Naive B cell (primary cell): Measurements from ENCODE around the gene GPR3. TPM values are rescaled to one million over a fixed set of nuclear protein-coding genes. Genes with fewer than 3 reads are reported as not detected.
"Not testable (repeated sequence)": the region's sequence is repeated elsewhere in the genome, so short reads cannot be mapped to it uniquely, and the experiment has no call there.

Experiments
- ATAC-seq, 2 donors: fragments of 150-1000 bp; cut with Tn5 transposase; 2 replicates each; pipeline ENCODE4 v1.10.0; 2021; ENCODE audit warnings: low read depth in 2 of 2, mild to moderate bottlenecking in 2 of 2, moderate library complexity in 2 of 2
- DNase-seq: peaks from one replicate; pipeline ENCODE4 v3.0.0; 2022
- H3K27ac Mint-ChIP-seq, 6 donors: one replicate each; pipeline ENCODE4 v1.8.0; 2020 to 2022; ENCODE audit warnings: mild to moderate bottlenecking in 6 of 6, mixed read lengths in 6 of 6, moderate library complexity in 5 of 6, inconsistent platforms in 2 of 6
- H3K27me3 Mint-ChIP-seq, 3 donors: one replicate each; pipeline ENCODE4 v1.8.0; 2021 to 2022; ENCODE audit warnings: mixed read lengths in 3 of 3, mild to moderate bottlenecking in 1 of 3
- H3K36me3 Mint-ChIP-seq, 2 donors: one replicate each; pipeline ENCODE4 v1.8.0; 2020 to 2022; ENCODE audit warnings: mixed read lengths in 2 of 2, inconsistent platforms in 1 of 2, mild to moderate bottlenecking in 1 of 2
- H3K4me1 Mint-ChIP-seq, 3 donors: one replicate each; pipeline ENCODE4 v1.8.0; 2020 to 2022; ENCODE audit warnings: mixed read lengths in 3 of 3, inconsistent platforms in 1 of 3, mild to moderate bottlenecking in 1 of 3, moderate library complexity in 1 of 3
- H3K4me3 Mint-ChIP-seq, 8 donors: one replicate each; pipeline ENCODE4 v1.8.0; 2020 to 2022; ENCODE audit warnings: mild to moderate bottlenecking in 8 of 8, mixed read lengths in 8 of 8, moderate library complexity in 8 of 8, inconsistent platforms in 2 of 8
- H3K9me3 Mint-ChIP-seq, 7 donors: one replicate each; pipeline ENCODE4 v1.8.0; 2020 to 2022; ENCODE audit warnings: mixed read lengths in 7 of 7, mild to moderate bottlenecking in 5 of 7, inconsistent platforms in 2 of 7, moderate library complexity in 1 of 7
- polyA plus RNA-seq, 6 donors: library from polyadenylated mRNA; unstranded; fragments of 300-500 nt; fragmentation: Illumina TruSeq; gene quantifications; one replicate each; pipeline ENCODE4 v1.2.3, GENCODE V29; 2021; ENCODE audit warnings: low read depth in 6 of 6

The GPR3 gene
- polyA plus RNA-seq, 6 donors from 2014 or later, result 0.12 to 0.64 (median 0.35) TPM; not detected in 2

GRCh38 chr1:27377760-27378495 is 14.5 kb upstream of the GPR3 start:
- DNase-seq (no peak), ATAC-seq (no peak)
- no peaks in the 10 kb centered on the region for H3K9me3 Mint-ChIP-seq
- peak overlapping the region in 2 of 6 donors; percentile 74 to 80 for H3K27ac Mint-ChIP-seq
- no peaks in the 10 kb centered on the region for H3K27me3 Mint-ChIP-seq
- peaks cover 14 to 17% (median 14%) of the 10 kb centered on the region in 3 donors for H3K4me1 Mint-ChIP-seq
- no peak overlapping the region for H3K4me3 Mint-ChIP-seq
- no peaks in the 10 kb centered on the region for H3K36me3 Mint-ChIP-seq

- H3K36me3 Mint-ChIP-seq, result no peaks in the 10 kb centered on the region
- H3K9me3 Mint-ChIP-seq, result no peaks in the 10 kb centered on the region
- H3K27me3 Mint-ChIP-seq, result peaks cover 0 to 5% (median 0%) of the 10 kb centered on the region in 3 donors
- no peak overlapping the region for H3K4me3 Mint-ChIP-seq
- H3K27ac Mint-ChIP-seq, result no peak overlapping the region
- ATAC-seq (no peak), DNase-seq (no peak)
- H3K4me1 Mint-ChIP-seq, result peaks cover 10 to 18% (median 17%) of the 10 kb centered on the region in 3 donors
Measured at GRCh38 chr1:27379564-27380122, 12.8 kb upstream of the GPR3 start.

- Mint-ChIP-seq H3K27me3 (peaks cover 0 to 5% (median 0%) of the 10 kb centered on the region in 3 donors), H3K27ac (no peak overlapping the region), H3K9me3 (no peaks in the 10 kb centered on the region), H3K36me3 (no peaks in the 10 kb centered on the region), H3K4me1 (peaks cover 8 to 18% (median 16%) of the 10 kb centered on the region in 3 donors), H3K4me3 (no peak overlapping the region)
- DNase-seq (no peak), ATAC-seq (no peak)
Measured at GRCh38 chr1:27380224-27380623, 12.2 kb upstream of the GPR3 start.

GRCh38 chr1:27380766-27381733 is 11.4 kb upstream of the GPR3 start:
- ATAC-seq (no peak), DNase-seq (no peak)
- H3K4me3 Mint-ChIP-seq, result no peak overlapping the region
- no peaks in the 10 kb centered on the region for H3K36me3 Mint-ChIP-seq
- peaks cover 0 to 5% (median 0%) of the 10 kb centered on the region in 3 donors for H3K27me3 Mint-ChIP-seq
- H3K27ac Mint-ChIP-seq, result no peak overlapping the region
- peaks cover 8 to 18% (median 12%) of the 10 kb centered on the region in 3 donors for H3K4me1 Mint-ChIP-seq
- no peaks in the 10 kb centered on the region for H3K9me3 Mint-ChIP-seq

GRCh38 chr1:27381969-27382762 is 10.3 kb upstream of the GPR3 start:
- Mint-ChIP-seq H3K4me1 (peaks cover 8 to 18% (median 12%) of the 10 kb centered on the region in 3 donors), H3K9me3 (no peaks in the 10 kb centered on the region), H3K27ac (peak overlapping the region in 2 of 6 donors; percentile 8 to 89), H3K4me3 (no peak overlapping the region), H3K27me3 (peaks cover 0 to 5% (median 5%) of the 10 kb centered on the region in 3 donors), H3K36me3 (no peaks in the 10 kb centered on the region)
- peak; percentile 29 for DNase-seq
- peak; percentile 95 to 97 for ATAC-seq

- DNase-seq (no peak), ATAC-seq (peak; percentile 31 to 37)
- H3K9me3 Mint-ChIP-seq, result no peaks in the 10 kb centered on the region
- H3K36me3 Mint-ChIP-seq, result no peaks in the 10 kb centered on the region
- peaks cover 8 to 18% (median 12%) of the 10 kb centered on the region in 3 donors for H3K4me1 Mint-ChIP-seq
- peak within 1 kb of the TSS in 2 of 6 donors; percentile 57 to 89 for H3K27ac Mint-ChIP-seq
- peaks cover 0 to 6% (median 5%) of the 10 kb centered on the region in 3 donors for H3K27me3 Mint-ChIP-seq
- peak within 1 kb of the TSS in 4 of 8 donors; percentile 24 to 66 (median 33) for H3K4me3 Mint-ChIP-seq
Measured at GRCh38 chr1:27383039-27383605, 9.3 kb upstream of the GPR3 start, which contains the start of gene CD164L2. CD164L2 (minus strand) TSS chr1:27383333; CDS start chr1:27383239, 94 bp downstream.

GRCh38 chr1:27383661-27384060 is 8.8 kb upstream of the GPR3 start:
- peaks cover 13 to 21% (median 16%) of the 10 kb centered on the region in 3 donors for H3K4me1 Mint-ChIP-seq
- no peaks in the 10 kb centered on the region for H3K36me3 Mint-ChIP-seq
- peaks cover 0 to 8% (median 6%) of the 10 kb centered on the region in 3 donors for H3K27me3 Mint-ChIP-seq
- no peak for ATAC-seq
- H3K27ac Mint-ChIP-seq, result no peak overlapping the region
- H3K9me3 Mint-ChIP-seq, result no peaks in the 10 kb centered on the region
- DNase-seq, result no peak
- H3K4me3 Mint-ChIP-seq, result peak overlapping the region in 2 of 8 donors; percentile 41 to 66

- not testable (repeated sequence) for H3K4me3 Mint-ChIP-seq, H3K27ac Mint-ChIP-seq, H3K36me3 Mint-ChIP-seq, DNase-seq, ATAC-seq, H3K9me3 Mint-ChIP-seq
- Mint-ChIP-seq H3K27me3 (peaks cover 0 to 11% (median 6%) of the 10 kb centered on the region in 3 donors), H3K4me1 (peaks cover 16 to 22% (median 18%) of the 10 kb centered on the region in 3 donors)
Measured at GRCh38 chr1:27384797-27385196, 7.6 kb upstream of the GPR3 start.

GRCh38 chr1:27388337-27389005 is 4.0 kb upstream of the GPR3 start:
- Mint-ChIP-seq H3K27ac (peak overlapping the region in 1 of 6 donors; percentile 78), H3K9me3 (no peaks in the 10 kb centered on the region), H3K27me3 (peaks cover 0 to 16% (median 6%) of the 10 kb centered on the region in 3 donors), H3K4me1 (peaks cover 18 to 32% (median 19%) of the 10 kb centered on the region in 3 donors), H3K36me3 (no peaks in the 10 kb centered on the region), H3K4me3 (peak overlapping the region in 1 of 8 donors; percentile 51)
- ATAC-seq, result no peak
- peak; percentile 69 for DNase-seq

GRCh38 chr1:27391511-27392095 is 819 bp upstream of the GPR3 start:
- Mint-ChIP-seq H3K27me3 (peaks cover 0 to 11% (median 6%) of the 10 kb centered on the region in 3 donors), H3K36me3 (no peaks in the 10 kb centered on the region), H3K4me3 (peak overlapping the region in 7 of 8 donors; percentile 48 to 90 (median 85)), H3K27ac (peak overlapping the region in 4 of 6 donors; percentile 85 to 98 (median 92)), H3K4me1 (peaks cover 25 to 36% (median 26%) of the 10 kb centered on the region in 3 donors), H3K9me3 (no peaks in the 10 kb centered on the region)
- no peak for DNase-seq
- peak in 1 of 2 donors; percentile 15 for ATAC-seq
